T47D (cell line): Measurements from ENCODE around the gene RWDD1.
"Not testable (repeated sequence)": the region's sequence is repeated elsewhere in the genome, so short reads cannot be mapped to it uniquely, and the experiment has no call there.

Experiments
- DNase-seq, 2 experiments: peaks; one replicate each; pipeline versions ENCODE4 v3.0.0 to v3.0.0-alpha.2; 2011 to 2012; ENCODE audit warnings: low read depth in 1 of 2, low spot score in 1 of 2
- JUND ChIP-seq: IDR thresholded peaks from 2 replicates; pipeline ENCODE4 v1.6.1; 2012; ENCODE audit warnings: low read depth
- in situ Hi-C: cut with HindIII; loops from 2 replicates; pipeline ENCODE4 v1.10.0; 2016; ENCODE audit warnings: low sequenced_read_pairs, low pct_unique_long_range_greater_than_20kb

The RWDD1 gene

GRCh38 chr6:116596815-116597214 lies 25.5 kb downstream of the RWDD1 start:
- DNase-seq: peak in 1 of 2 experiments; percentile 48
- in situ Hi-C loops: no loop called here

GRCh38 chr6:116603916-116604315 lies 32.6 kb downstream of the RWDD1 start:
- DNase-seq, in situ Hi-C loops: not testable (repeated sequence)

More at GRCh38 chr6:116596815-116597214, 25.5 kb downstream of the RWDD1 start:
- TF ChIP-seq JUND: no peak

- DNase-seq, in situ Hi-C loops: not testable (repeated sequence)
These were observed 33.6 kb downstream of the RWDD1 start for GRCh38 chr6:116604868-116605267.

GRCh38 chr6:116605935-116606334 lies 34.6 kb downstream of the RWDD1 start:
- in situ Hi-C loops: no loop called here
- DNase-seq: no peak
- TF ChIP-seq JUND: no peak

GRCh38 chr6:116611056-116611455 lies 39.8 kb downstream of the RWDD1 start:
- in situ Hi-C loops: no loop called here
- TF ChIP-seq JUND: no peak
- no peak for DNase-seq

GRCh38 chr6:116615937-116616736 lies 44.8 kb downstream of the RWDD1 start, which contains the start of gene RSPH4A:
Gene RSPH4A, plus strand, starts transcription at chr6:116616479. Its CDS starts 145 bp downstream, at chr6:116616624.
- no peak for TF ChIP-seq JUND
- in situ Hi-C loops: no loop called here
- DNase-seq: peak; percentile 70 to 90

GRCh38 chr6:116616737-116617053 lies 45.4 kb downstream of the RWDD1 start:
- peak in 1 of 2 experiments; percentile 6 for DNase-seq
- no peak for TF ChIP-seq JUND
- in situ Hi-C loops: no loop called here

- in situ Hi-C loops: no loop called here
- no peak for TF ChIP-seq JUND
- no peak for DNase-seq
These were observed 52.9 kb downstream of the RWDD1 start for GRCh38 chr6:116624036-116624805.

- DNase-seq: no peak
- in situ Hi-C loops: no loop called here
- no peak for TF ChIP-seq JUND
These were observed 54.6 kb downstream of the RWDD1 start for GRCh38 chr6:116625872-116626271.

GRCh38 chr6:116629563-116629981 lies 58.3 kb downstream of the RWDD1 start:
- TF ChIP-seq JUND: no peak
- DNase-seq: no peak
- in situ Hi-C loops: no loop called here

- DNase-seq: no peak
- in situ Hi-C loops: no loop called here
- no peak for TF ChIP-seq JUND
These were observed 60.2 kb downstream of the RWDD1 start for GRCh38 chr6:116631379-116631990.

- no peak for TF ChIP-seq JUND
- in situ Hi-C loops: no loop called here
- DNase-seq: peak in 1 of 2 experiments; percentile 46
These were observed 62.4 kb downstream of the RWDD1 start for GRCh38 chr6:116633685-116634084.
